GM21717 (cell line): ENCODE results near the gene TECPR2.
A peak's percentile ranks its signal among the peaks of the same experiment; 100 is the strongest.
"Not testable (repeated sequence)": the region's sequence is repeated elsewhere in the genome, so short reads cannot be mapped to it uniquely, and the experiment has no call there.

ENCODE experiments used
- ATAC-seq: cut with Tn5 transposase; IDR thresholded peaks from one replicate; pipeline ENCODE4 v1.9.1; 2021; ENCODE audit warnings: mild to moderate bottlenecking, moderate library complexity; ENCODE audit not compliant: unreplicated experiment

The TECPR2 gene

GRCh38 chr14:102330806-102331205 is 31.9 kb upstream of the TECPR2 start:
- no peak for ATAC-seq

GRCh38 chr14:102333390-102333789 is 29.4 kb upstream of the TECPR2 start:
- no peak for ATAC-seq

GRCh38 chr14:102333795-102334705 is 28.7 kb upstream of the TECPR2 start:
- ATAC-seq, result no peak

GRCh38 chr14:102335163-102335562 is 27.6 kb upstream of the TECPR2 start:
- no peak for ATAC-seq

GRCh38 chr14:102338724-102339123 is 24.0 kb upstream of the TECPR2 start:
- no peak for ATAC-seq

- no peak for ATAC-seq
Observed at GRCh38 chr14:102341566-102341965, 21.2 kb upstream of the TECPR2 start.

GRCh38 chr14:102342238-102342637 is 20.5 kb upstream of the TECPR2 start:
- no peak for ATAC-seq

- ATAC-seq, result no peak
Observed at GRCh38 chr14:102344084-102344483, 18.7 kb upstream of the TECPR2 start.

GRCh38 chr14:102344485-102344884 is 18.3 kb upstream of the TECPR2 start:
- ATAC-seq, result no peak

GRCh38 chr14:102345232-102345631 is 17.5 kb upstream of the TECPR2 start:
- no peak for ATAC-seq

- no peak for ATAC-seq
Observed at GRCh38 chr14:102346645-102347044, 16.1 kb upstream of the TECPR2 start.

- ATAC-seq, result no peak
Observed at GRCh38 chr14:102348376-102348775, 14.4 kb upstream of the TECPR2 start.

- no peak for ATAC-seq
Observed at GRCh38 chr14:102351023-102351422, 11.7 kb upstream of the TECPR2 start.

- ATAC-seq, result not testable (repeated sequence)
Observed at GRCh38 chr14:102351593-102351992, 11.1 kb upstream of the TECPR2 start.

- ATAC-seq, result no peak
Observed at GRCh38 chr14:102352213-102352612, 10.5 kb upstream of the TECPR2 start.

GRCh38 chr14:102353126-102353619 is 9.6 kb upstream of the TECPR2 start:
- ATAC-seq, result no peak

GRCh38 chr14:102356280-102356679 is 6.5 kb upstream of the TECPR2 start:
- no peak for ATAC-seq

- no peak for ATAC-seq
Observed at GRCh38 chr14:102359341-102359740, 3.4 kb upstream of the TECPR2 start.

- no peak for ATAC-seq
Observed at GRCh38 chr14:102360388-102360787, 2.4 kb upstream of the TECPR2 start.

GRCh38 chr14:102362084-102362483 is 657 bp upstream of the TECPR2 start:
- peak; percentile 63 for ATAC-seq

GRCh38 chr14:102363182-102363943 is 622 bp downstream of the TECPR2 start:
- ATAC-seq, result peak; percentile 17

GRCh38 chr14:102370305-102370809 is 7.6 kb downstream of the TECPR2 start:
- ATAC-seq, result no peak
